Small intestine (tissue), 16 donors: Measurements from ENCODE around the gene ABCC4. TPM values are rescaled to one million over a fixed set of nuclear protein-coding genes. Genes with fewer than 3 reads are reported as not detected.
A peak's percentile ranks its signal among the peaks of the same experiment; 100 is the strongest.

Source experiments
- DNase-seq, 2 donors: peaks; one replicate each; pipeline versions ENCODE4 v3.0.0 to v3.0.0-alpha.2; 2013
- FAIRE-seq: peaks from 2 replicates; lab custom pipeline; 2012; peaks lifted over from hg19 to GRCh38; lab: Jason Lieb, UNC
- H3K27ac ChIP-seq, 3 donors: one replicate each; pipeline ENCODE4 v1.5.1; 2013; ENCODE audit warnings: low read length in 2 of 3, mild to moderate bottlenecking in 2 of 3, control low read depth in 1 of 3, inconsistent platforms in 1 of 3, low read depth in 1 of 3, moderate library complexity in 1 of 3
- H3K27me3 ChIP-seq, 3 donors: one replicate each; pipeline ENCODE4 v1.6.1; 2013; ENCODE audit warnings: low read length in 3 of 3, inconsistent platforms in 1 of 3; ENCODE audit not compliant: control insufficient read depth in 3 of 3, insufficient read depth in 3 of 3
- H3K36me3 ChIP-seq, 3 donors: one replicate each; pipeline ENCODE4 v1.6.1; 2013; ENCODE audit warnings: low read length in 3 of 3, inconsistent platforms in 1 of 3, low read depth in 1 of 3, mild to moderate bottlenecking in 1 of 3, moderate library complexity in 1 of 3; ENCODE audit not compliant: control insufficient read depth in 3 of 3, insufficient read depth in 2 of 3
- H3K4me1 ChIP-seq, 3 donors: one replicate each; pipeline ENCODE4 v1.6.1; 2013; ENCODE audit warnings: low read length in 2 of 3, inconsistent platforms in 1 of 3, low read depth in 1 of 3, mild to moderate bottlenecking in 1 of 3, moderate library complexity in 1 of 3; ENCODE audit not compliant: control insufficient read depth in 3 of 3, insufficient read depth in 2 of 3
- H3K4me3 ChIP-seq, 3 donors: one replicate each; pipeline ENCODE4 v1.5.1; 2013; ENCODE audit warnings: low read length in 3 of 3, control low read depth in 1 of 3, inconsistent platforms in 1 of 3, low read depth in 1 of 3, mild to moderate bottlenecking in 1 of 3, moderate library complexity in 1 of 3
- H3K9me3 ChIP-seq, 2 donors: one replicate each; pipeline ENCODE4 v1.6.1; 2013; ENCODE audit warnings: low read depth in 1 of 2, low read length in 1 of 2; ENCODE audit not compliant: control insufficient read depth in 2 of 2, insufficient read depth in 1 of 2
- WGBS, 3 donors: extraction: QIAGEN DNeasy Blood & Tissue Kit; methylation state at CpG; one replicate each; pipeline ENCODE4 v1.1.7; 2013; 5-methylcytosine and 5-hydroxymethylcytosine counted together
- long read RNA-seq, 10 donors: transcript quantifications; one replicate each; lab custom pipeline, GENCODE V29; 2026
- polyA plus RNA-seq, 4 donors: library from polyadenylated mRNA; stranded (reverse) in 3 of 4; unstranded in 1 of 4; fragments of 200-250 nt in 3 of 4; fragments of 120-200 nt in 1 of 4; gene quantifications; one replicate each; pipeline versions ENCODE4 v1.2.1 to v1.2.3, GENCODE V29; 2013
- donor health status: healthy with polysubstance abuse.
- donor health status: control.
- donor health status: control.
- donor health status: Bipolar disorder and iron deficiency.
- donor health status: healthy.

ABCC4 gene
- polyA plus RNA-seq: 10 to 100 TPM in 1 of 4 donors, 1 to 10 TPM in 2, under 1 TPM in 1; 0.67 to 14.7 (median 4.7) TPM
- long read RNA-seq, donor 1: 0 reads
- long read RNA-seq, donor 2: 0 reads
- long read RNA-seq, donor 3: 0 reads
- long read RNA-seq, donor 4: 0 reads
- long read RNA-seq, donor 5: 0 reads
- long read RNA-seq, donor 6, full-length matches to known transcripts: 3 of 3 reads
- long read RNA-seq, donor 6, partial matches to known transcripts: 0 of 3 reads
- long read RNA-seq, donor 6, other reads (novel, unspliced or antisense): 0 of 3 reads
- long read RNA-seq, donor 7: 0 reads
- long read RNA-seq, donor 8: 0 reads
- long read RNA-seq, donor 9: 0 reads
- long read RNA-seq, donor 10: 0 reads

GRCh38 chr13:95301183-95301967 lies at the start of gene ABCC4:
TSS of gene ABCC4 (minus strand) at chr13:95301451. CDS start at chr13:95301314, 137 bp downstream.
- Histone ChIP-seq H3K4me1 (peaks cover 0 to 34% (median 9%) of the 10 kb centered on the region in 3 donors), H3K27ac (peak within 1 kb of the TSS; percentile 13 to 91 (median 77)), H3K27me3 (peaks cover 0 to 3% (median 0%) of the 10 kb centered on the region in 3 donors), H3K9me3 (no peaks in the 10 kb centered on the region), H3K4me3 (peak within 1 kb of the TSS; percentile 51 to 83 (median 65)), H3K36me3 (peaks cover 0 to 2% (median 0%) of the 10 kb centered on the region in 3 donors)
- DNase-seq (peak; percentile 67 to 88), FAIRE-seq (no peak)
- WGBS, 3 donors: 0% methylated on average over 67 to 98 of the region's 98 CpGs

- Histone ChIP-seq H3K27ac (no peak overlapping the region), H3K9me3 (no peaks in the 10 kb centered on the region), H3K36me3 (no peaks in the 10 kb centered on the region), H3K4me1 (no peaks in the 10 kb centered on the region), H3K27me3 (no peaks in the 10 kb centered on the region), H3K4me3 (no peak overlapping the region)
- DNase-seq: no peak
- WGBS, 3 donors: 69 to 88% (median 79%) methylated on average over 4 of the region's 4 CpGs
- FAIRE-seq: no peak
Measured at GRCh38 chr13:95349267-95349666, 48.0 kb upstream of the ABCC4 start.

GRCh38 chr13:95343944-95344343 lies 42.7 kb upstream of the ABCC4 start:
- Histone ChIP-seq H3K27me3 (no peaks in the 10 kb centered on the region), H3K4me1 (no peaks in the 10 kb centered on the region), H3K4me3 (no peak overlapping the region), H3K36me3 (no peaks in the 10 kb centered on the region), H3K9me3 (no peaks in the 10 kb centered on the region), H3K27ac (no peak overlapping the region)
- WGBS, 3 donors: 35 to 65% (median 57%) methylated on average over 3 of the region's 3 CpGs
- FAIRE-seq: no peak
- no peak for DNase-seq

- FAIRE-seq (no peak), DNase-seq (no peak)
- H3K4me3 ChIP-seq: no peak overlapping the region
- no peaks in the 10 kb centered on the region for H3K27me3 ChIP-seq
- H3K4me1 ChIP-seq: no peaks in the 10 kb centered on the region
- H3K27ac ChIP-seq: no peak overlapping the region
- no peaks in the 10 kb centered on the region for H3K36me3 ChIP-seq
- 68 to 90% (median 85%) methylated on average over 5 of the region's 5 CpGs for WGBS, 3 donors
- H3K9me3 ChIP-seq: no peaks in the 10 kb centered on the region
Measured at GRCh38 chr13:95341441-95341840, 40.2 kb upstream of the ABCC4 start.

GRCh38 chr13:95338905-95339304 lies 37.7 kb upstream of the ABCC4 start:
- Histone ChIP-seq H3K4me1 (no peaks in the 10 kb centered on the region), H3K9me3 (no peaks in the 10 kb centered on the region), H3K27me3 (no peaks in the 10 kb centered on the region), H3K36me3 (no peaks in the 10 kb centered on the region), H3K4me3 (no peak overlapping the region), H3K27ac (no peak overlapping the region)
- WGBS, 3 donors: 85 to 89% (median 86%) methylated on average over 3 of the region's 3 CpGs
- DNase-seq (no peak), FAIRE-seq (no peak)

- Histone ChIP-seq H3K4me3 (no peak overlapping the region), H3K36me3 (no peaks in the 10 kb centered on the region), H3K27ac (no peak overlapping the region), H3K9me3 (no peaks in the 10 kb centered on the region), H3K27me3 (no peaks in the 10 kb centered on the region), H3K4me1 (no peaks in the 10 kb centered on the region)
- FAIRE-seq (no peak), DNase-seq (no peak)
- WGBS, 3 donors: 76 to 81% (median 79%) methylated on average over 3 of the region's 3 CpGs
Measured at GRCh38 chr13:95337597-95337996, 36.3 kb upstream of the ABCC4 start.

GRCh38 chr13:95335667-95336066 lies 34.4 kb upstream of the ABCC4 start:
- no peaks in the 10 kb centered on the region for H3K27me3 ChIP-seq
- H3K4me3 ChIP-seq: no peak overlapping the region
- DNase-seq (no peak), FAIRE-seq (no peak)
- H3K9me3 ChIP-seq: no peaks in the 10 kb centered on the region
- 76 to 93% (median 89%) methylated on average over 6 of the region's 6 CpGs for WGBS, 3 donors
- H3K4me1 ChIP-seq: no peaks in the 10 kb centered on the region
- no peak overlapping the region for H3K27ac ChIP-seq
- H3K36me3 ChIP-seq: no peaks in the 10 kb centered on the region

GRCh38 chr13:95328386-95328785 lies 27.1 kb upstream of the ABCC4 start:
- Histone ChIP-seq H3K36me3 (no peaks in the 10 kb centered on the region), H3K27ac (no peak overlapping the region), H3K4me3 (no peak overlapping the region), H3K9me3 (no peaks in the 10 kb centered on the region), H3K4me1 (no peaks in the 10 kb centered on the region), H3K27me3 (no peaks in the 10 kb centered on the region)
- DNase-seq: no peak
- FAIRE-seq: no peak
- WGBS, 3 donors: 86 to 95% (median 89%) methylated on average over 5 of the region's 5 CpGs
